GM18873 (cell line): ENCODE results near the gene CCDC63.

ENCODE experiments used
- ATAC-seq: cut with Tn5 transposase; IDR thresholded peaks from one replicate; pipeline ENCODE4 v1.9.1; 2021; ENCODE audit warnings: mild to moderate bottlenecking, moderate library complexity, moderate number of reproducible peaks; ENCODE audit not compliant: unreplicated experiment, low FRiP score

The CCDC63 gene

DNA sequence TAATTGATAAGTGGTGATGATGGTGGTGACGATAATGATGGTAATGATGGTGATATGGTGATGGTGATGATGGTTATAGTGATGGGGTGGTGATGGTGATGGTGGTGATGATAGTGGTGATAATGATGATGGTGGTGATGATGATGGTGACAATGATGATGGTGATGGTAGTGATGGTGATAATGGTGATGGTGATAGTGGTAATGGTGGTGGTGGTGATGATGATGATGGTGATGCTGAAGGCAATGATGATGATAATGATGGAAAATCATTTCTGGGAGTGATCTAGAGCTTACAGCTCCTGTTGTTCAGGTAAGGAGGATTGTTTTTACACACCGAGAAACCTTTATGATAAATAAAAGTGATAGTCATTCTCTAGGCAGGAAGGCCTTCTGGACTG lies 33.9 kb downstream of the CCDC63 start:
- ATAC-seq, result no peak

DNA sequence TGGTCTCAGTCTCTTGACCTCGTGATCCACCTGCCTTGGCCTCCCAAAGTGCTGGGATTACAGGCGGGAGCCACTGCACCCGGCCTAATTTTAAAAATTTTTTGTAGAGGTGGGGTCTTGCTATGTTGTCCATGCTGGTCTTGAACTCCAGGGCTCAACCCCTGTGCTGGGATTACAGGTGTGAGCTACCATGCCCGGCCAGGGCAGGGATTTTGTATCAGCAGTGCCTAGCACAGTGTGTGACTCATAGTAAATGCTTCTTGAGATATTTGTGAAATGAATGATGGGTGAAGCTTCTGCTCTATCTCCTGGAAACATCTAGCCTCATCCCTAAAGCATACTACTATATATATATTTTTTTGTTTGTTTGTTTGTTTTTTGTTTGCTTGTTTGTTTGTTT lies 36.5 kb downstream of the CCDC63 start:
- ATAC-seq, result no peak

DNA sequence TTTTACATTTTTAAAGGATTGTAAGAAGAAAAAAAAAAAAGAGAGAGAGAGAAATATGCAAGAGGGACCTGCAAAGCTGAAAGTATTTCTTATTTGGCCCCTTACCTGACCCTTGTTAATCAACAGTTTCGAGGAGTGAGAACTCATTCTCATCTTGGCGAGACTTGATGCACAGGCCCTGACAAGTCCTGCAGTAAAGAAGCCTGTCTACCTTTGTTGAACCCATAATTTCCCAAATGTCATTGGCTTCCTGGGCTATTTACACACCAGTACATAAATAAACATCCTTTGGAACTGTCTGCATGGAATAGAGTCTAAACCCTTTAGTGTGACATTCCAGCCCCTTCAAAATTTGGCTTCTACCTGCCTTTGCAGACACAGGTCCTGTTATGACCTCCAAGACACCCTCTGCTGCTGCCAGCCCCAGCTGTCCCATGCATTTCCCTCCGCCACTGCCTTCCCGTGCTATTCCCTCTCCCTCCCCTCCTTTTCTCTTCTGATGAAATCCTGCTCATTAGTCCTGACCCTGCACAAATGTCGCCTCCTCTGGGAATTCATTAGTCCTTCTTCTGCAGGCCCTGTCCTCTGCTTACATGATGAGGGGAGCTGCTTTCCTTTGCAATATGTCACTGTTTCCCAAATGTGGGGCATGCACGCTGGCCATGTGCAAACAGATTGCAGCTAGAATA lies 38.5 kb downstream of the CCDC63 start:
- no peak for ATAC-seq

DNA sequence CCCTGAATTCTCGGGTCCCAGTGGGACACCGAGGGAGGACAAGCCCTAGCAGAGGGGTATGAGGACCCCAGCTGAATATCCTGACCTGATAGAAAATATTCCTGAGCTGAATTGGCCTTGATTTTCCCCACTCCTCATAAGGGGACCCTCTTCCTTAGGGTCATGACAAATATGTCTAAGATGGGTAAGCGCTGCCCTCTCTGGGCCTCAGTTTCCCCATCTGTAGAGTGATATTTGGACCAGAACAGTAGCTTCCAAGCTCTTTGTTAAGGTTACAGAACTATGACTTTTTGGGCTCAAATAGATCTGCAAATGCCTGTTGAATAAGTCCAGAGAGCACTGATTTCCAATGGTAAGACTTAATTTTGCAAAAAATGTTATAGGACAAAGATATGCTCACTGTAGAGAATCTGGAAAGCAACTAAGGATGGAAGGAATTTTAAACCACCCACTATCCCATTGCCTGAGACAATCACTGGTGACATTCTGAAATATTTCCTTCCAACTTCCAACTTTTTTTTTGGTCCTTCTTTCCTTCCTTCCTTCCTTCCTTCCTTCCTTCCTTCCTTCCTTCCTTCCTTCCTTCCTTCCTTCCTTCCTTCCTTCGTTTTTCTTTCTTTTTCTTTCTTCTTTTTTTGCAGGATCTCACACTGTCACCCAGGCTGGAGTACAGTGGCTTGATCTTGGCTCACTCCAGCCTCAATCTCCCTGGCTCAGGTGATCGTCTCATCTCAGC lies 41.6 kb downstream of the CCDC63 start:
- ATAC-seq, result no peak

DNA sequence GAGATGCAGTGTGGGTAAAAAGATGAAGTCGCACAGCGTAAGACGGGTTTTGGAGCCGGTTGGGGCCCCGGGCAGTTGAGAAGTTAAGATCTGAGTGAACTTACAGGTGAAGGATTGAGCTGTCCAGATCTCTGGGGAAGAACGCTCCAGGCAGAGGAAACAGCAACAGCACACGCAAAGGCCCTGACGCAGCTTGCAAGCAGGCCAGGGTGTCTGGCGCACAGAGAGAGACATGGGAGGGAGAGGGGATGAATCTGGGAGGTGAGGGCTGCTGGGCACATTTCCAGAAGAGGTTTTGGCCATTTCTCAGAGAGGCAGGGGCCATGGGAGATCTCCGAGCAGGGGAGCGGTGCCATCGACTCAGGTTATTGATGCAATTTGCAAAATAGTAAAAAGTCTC lies 42.6 kb downstream of the CCDC63 start:
- no peak for ATAC-seq

DNA sequence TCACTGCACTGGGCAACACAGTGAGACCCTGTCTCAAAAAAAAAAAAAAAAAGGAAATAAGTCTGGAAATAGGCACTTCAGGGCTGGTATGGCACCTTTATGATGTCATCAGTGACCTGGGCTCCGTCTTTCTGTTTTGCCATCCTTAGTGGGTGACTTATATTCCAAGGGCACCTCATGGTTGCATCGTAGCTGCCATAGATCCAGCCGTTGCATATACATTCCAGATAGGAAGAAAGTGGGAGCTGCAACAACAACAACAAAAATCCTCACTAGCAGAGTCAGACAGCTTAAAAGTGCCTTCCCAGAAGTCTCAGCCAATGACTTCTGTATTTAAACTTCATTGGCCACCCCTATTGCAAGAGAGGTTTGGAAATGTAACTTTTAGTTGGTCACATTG lies 47.2 kb downstream of the CCDC63 start:
- ATAC-seq, result no peak

DNA sequence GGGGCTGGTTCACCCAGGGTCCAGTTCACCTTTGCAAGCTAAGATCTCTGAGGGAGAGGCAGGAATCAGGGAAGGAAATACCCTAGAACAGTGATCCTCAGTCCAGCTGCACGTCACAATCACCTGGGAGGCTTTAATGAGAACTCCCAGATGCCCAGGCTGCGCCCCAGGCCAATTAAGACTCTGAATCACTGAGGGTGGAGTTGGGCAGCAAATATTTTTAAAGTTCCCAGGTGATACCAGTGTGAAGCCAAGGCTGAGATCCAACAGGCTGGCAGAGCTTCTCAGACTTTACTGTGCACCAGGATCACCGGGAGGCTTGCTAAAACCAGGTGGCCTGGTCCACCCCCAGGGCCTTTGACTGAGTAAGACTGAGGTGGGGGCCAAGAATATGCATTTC lies 49.8 kb downstream of the CCDC63 start:
- no peak for ATAC-seq

DNA sequence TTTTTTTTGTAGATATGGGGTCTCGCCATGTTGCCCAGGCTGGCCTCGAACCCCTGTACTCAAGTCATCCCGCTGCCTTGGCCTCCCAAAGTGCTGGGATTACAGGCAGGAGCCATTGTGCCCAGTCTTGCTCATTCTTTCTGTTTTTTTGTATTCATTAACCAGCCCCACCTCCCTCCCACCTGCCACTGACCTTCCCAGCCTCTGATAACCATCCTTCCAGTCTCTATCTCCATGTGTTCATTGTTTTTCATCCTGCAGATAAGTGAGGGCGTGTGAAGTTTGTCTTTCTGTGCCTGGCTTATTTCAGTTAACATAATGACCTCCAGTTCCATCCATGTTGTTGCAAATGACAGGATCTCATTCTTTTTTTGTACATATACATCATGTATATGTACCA lies 54.6 kb downstream of the CCDC63 start:
- no peak for ATAC-seq

DNA sequence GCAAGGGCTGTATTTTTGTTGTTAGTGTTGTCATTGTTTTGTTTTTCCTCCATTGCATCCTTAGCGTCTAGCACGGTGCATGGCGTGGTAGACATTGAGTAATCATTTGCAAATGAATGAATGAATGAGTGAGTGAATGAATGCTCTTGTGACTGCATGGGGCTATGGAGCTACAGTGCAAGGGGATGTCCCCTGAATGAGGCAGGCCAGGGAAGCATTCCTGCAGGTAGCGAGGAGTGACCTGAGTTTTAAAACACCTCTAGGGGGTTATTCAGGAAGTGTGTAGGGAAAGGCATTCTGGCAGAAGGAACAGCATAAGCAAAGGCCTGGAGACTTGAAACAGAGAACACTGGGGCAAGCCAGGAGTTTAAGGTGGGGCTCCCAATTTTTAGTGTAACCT lies 56.7 kb downstream of the CCDC63 start:
- no peak for ATAC-seq

DNA sequence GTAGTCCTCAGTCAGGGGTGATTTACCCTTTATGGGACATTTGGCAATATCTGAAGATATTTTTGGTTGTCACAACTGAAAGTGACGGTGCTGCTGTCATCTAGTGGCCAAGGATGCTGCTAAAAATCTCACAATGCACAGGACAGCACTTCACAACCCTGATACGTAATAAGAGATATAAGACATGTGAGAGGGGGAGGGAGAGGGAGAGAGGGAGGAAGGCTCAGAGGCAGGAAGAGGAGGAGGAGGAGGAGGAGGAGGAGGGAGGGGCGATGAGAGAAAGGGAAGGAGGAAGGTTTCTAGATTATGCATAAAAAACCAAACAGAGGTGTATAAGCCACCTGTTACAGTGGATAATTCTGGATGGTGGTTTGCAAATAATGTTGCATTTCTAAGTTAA lies 59.3 kb downstream of the CCDC63 start:
- no peak for ATAC-seq

DNA sequence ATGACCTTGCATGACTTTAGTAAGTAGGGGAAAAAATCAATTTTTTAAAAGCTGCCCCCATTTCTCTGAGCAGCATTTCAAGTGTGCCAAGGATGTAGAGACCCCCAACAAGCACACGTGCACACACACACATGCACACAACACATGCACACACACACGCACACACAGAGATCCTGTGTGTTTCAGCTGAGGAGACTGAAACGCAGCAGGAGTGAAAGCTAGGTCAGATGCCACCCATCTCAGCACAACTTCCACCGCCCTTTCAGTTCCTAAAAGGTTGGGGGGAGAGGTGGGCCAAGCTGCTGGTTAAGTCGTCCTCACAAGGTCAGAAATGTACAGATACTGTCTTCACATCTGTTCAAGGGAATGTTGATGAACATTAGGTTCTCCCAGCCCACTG lies 59.7 kb downstream of the CCDC63 start:
- no peak for ATAC-seq

DNA sequence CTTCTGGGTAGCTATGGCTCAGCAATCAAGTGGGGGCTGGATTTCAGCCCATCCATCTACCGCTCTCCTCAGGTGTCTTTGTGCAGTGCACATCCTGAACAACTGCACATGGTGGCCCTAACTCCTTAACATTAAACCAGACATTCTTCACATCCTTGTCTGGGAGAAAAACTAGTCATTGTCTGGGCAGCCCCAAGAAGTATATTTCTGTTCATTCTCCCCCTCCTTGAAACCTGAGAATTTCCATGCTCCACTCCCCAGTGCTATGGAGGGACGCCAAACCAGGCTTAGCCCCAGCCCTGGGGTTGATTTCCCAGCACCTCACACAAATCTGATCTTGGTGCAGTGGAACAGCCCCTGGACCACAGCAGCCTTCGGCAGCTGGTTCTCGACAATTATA lies 60.2 kb downstream of the CCDC63 start:
- no peak for ATAC-seq

DNA sequence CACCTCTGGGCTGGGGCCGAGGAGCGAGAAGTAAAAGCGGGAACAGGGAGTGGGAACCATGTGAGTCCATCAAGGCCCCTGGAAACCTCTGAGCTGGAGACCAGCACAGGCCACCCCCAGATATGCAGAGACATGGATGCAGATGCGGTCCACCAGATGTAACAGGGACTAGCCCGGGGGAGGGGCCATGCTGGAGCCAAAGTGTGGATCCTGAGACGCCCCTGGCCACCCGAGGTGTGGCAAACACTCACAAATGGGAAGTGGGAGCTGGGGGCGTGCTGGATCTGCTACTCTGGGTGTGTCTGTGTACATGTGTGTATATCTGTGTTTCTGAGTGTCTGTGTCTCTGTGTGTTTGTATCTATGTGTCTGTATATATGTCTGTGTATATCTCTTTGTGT lies 60.8 kb downstream of the CCDC63 start:
- no peak for ATAC-seq

DNA sequence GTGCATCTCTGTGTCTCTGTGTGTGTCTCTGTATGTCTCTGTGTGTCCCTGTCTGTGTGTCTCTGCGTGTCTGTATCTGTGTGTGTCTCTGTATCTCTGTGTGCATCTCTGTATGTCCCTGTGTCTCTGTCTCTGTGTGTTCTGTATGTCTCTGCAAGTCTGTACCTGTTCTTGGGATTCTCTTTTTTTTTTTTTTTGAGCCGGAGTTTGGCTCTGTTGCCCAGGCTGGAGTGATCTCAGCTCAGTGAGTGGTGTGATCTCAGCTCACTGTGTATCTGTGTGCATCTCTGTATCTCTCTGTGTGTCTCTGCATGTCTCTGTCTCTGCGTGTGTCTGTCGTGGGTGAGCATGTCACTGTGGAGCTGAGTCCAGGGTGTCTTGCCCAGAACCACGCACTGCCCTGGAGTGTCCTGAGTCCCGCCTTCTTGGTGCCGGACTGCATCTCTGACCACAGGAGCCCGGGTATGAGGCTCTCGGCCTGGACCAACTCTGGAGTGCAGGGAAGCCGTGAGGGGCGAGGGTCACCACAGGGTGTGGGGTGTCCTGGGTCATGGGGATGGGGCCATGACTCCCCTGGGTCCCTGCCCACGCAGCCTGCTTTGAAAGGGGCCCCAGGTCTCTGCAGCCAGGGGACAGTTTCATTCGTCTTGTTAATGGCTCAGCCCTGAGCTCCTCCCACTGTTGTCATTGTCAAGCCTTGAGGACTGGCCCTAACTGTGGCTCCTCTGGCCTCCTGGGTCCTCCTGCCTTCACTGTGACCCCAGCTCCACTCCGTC lies 61.8 kb downstream of the CCDC63 start:
- ATAC-seq, result no peak

DNA sequence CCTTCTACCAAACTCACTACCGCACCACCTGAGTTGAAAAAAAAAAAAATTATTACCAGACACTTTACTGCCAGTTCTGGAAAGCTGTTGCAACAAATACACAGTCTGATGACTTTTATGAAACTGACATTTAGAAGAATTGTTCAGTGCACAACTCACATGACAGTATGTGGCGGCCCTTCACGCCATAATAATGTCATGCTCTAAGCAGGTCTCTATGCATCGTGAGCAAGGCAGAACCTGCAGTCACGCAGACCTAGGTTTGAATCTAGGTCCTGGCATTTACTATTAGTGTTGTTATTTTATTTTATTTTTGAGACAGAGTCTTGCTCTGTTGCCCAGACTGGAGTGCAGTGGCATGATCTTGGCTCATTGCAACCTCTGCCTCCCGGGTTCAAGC lies 65.5 kb downstream of the CCDC63 start:
- ATAC-seq, result no peak

DNA sequence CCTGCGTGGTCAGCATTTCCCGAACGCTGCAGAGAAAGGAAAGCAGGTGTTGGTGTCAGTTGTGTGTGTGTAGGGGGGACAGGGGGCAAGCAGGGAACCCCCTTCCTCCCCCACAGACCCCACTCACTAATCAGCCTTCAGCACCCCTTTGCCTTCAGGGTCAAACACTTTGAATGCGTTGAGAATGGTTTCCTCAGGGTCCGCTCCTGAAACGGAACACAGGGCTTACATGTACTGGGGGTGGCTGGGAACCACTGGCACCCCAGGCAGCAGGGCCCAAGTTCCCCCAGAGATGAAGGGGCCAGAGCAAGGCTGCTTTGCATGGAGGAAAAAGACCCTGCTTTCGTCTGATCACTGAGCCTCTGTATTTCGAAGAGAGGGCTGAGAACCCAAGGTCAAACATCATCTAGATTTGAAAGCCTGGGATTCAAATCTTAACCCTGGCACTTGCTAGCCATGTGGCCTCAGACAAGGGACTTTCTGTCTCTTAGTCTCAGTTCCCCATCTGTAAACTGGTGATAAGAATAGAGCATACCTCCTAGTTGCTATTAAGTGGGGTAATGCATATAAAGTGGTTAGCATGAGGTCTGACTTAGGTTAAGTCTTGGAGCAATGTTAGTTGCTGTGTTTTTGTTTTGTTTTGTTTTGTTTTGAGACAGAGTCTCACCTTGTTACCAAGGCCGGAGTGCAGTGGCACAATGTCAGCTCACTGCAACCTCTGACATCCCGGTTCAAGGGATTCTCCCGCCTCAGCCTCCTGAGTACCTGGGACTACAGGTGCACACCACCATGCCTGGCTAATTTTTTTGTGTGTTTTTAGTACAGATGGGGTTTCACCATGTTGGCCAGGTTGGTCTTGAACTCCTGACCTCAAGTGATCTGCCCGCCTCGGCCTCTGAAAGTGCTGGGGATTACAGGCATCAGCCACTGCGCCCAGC lies 66.6 kb downstream of the CCDC63 start:
- peak; percentile 98 for ATAC-seq

DNA sequence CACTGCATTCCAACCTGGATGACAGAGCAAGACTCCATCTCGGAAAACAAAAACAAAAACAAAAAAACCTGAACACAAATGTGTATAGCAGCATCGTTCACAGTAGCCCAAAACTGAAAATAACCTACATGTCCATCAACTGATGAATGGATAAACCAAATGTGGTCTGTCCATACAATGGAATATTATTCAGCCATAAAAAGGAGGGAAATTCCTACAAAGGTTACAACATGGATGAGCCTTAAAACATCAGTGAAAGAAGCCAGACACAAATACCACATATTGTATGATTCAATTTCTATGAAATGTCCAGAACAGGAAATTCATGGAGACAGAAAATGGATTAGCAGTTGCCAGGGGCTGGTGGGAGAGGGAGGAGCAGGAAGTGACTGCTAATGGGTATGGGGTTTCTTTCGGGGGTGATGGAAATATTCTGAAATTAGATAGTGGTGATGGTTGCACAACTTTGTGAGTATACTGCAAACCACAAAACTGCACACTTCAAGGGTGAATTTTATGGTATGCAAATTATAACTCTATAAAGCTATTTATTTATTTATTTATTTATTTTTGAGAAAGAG lies 69.6 kb downstream of the CCDC63 start:
- no peak for ATAC-seq

DNA sequence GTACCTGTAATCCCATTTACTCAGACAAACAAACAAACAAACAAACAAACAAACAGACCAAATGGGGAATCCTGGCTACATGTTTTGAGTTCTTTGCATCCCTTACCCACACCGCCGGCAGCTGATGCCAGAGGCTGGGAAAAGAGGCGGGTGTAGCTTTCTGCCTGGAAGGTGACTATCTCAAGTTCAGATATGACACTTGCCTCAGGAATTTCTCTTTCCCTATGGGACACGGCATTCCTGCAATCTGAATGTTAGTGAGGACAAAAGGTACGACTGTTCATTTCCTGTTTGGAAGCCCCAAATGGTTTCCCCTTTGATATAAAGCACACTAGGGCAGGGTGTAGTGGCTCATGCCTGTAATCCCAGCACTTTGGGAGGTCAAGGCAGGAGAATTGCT lies 70.7 kb downstream of the CCDC63 start:
- no peak for ATAC-seq

DNA sequence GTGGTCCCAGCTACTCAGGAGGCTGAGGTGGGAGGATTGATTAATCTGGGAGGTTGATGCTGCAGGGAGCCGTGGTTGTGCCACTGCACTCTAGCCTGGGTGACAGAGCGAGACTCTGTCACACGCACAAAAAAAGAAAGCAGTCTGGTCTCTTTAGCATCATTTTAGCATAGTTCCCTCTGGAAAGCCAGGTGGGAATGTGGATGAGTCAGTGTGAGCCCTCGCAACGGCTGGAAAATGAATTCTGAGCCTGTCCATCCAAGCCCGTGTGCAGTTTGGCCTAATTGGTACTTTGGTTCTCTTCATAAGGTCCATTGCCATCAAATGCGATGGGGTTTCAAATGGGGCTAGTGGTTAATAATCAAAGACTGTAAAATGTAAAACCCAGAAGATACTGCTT lies 71.2 kb downstream of the CCDC63 start:
- no peak for ATAC-seq

DNA sequence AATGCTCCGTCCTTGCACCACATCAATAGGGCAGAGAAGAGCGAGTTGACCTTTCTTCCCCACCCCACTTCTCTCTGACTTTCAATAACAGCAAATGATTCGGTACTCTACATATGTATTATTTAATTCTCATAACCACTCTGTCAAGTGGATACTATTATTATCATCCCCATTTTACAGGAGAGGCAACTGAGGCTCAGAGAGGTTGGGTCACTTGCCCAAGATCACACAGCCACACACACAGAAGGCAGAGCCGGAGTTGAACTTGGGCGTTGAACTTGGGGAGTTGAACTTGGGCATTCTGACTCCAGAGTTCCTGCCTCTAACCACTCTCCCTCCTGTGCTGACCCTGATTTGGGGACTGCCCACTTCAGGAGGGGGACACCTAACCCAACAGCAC lies 72.9 kb downstream of the CCDC63 start:
- no peak for ATAC-seq
